OCI-LY1 (cell line): Measurements from ENCODE around the gene SCPEP1.

Experiments
- H2AFZ ChIP-seq: fragments of 200-600 bp; sonication (generic), shearing (Covaris generic); 2 replicates; pipeline ENCODE4 v1.6.0; 2014; ENCODE audit warnings: antibody characterized with exemption, mild to moderate bottlenecking, low read length
- H3F3A ChIP-seq: fragments of 200-600 bp; sonication (generic), shearing (Covaris generic); 2 replicates; pipeline ENCODE4 v1.6.0; 2014; ENCODE audit warnings: mild to moderate bottlenecking, antibody characterized with exemption, low read length, moderate library complexity; ENCODE audit not compliant: insufficient read depth
- H3K27ac ChIP-seq: fragments of 200-600 bp; sonication (generic); 2 replicates; pipeline ENCODE4 v1.5.1; 2014; ENCODE audit warnings: low read length, mixed run types, mild to moderate bottlenecking, low read depth; ENCODE audit not compliant: poor library complexity, severe bottlenecking
- H3K27me3 ChIP-seq: fragments of 200-600 bp; sonication (generic); 2 replicates; pipeline ENCODE4 v1.6.0; 2014; ENCODE audit warnings: antibody characterized with exemption, mild to moderate bottlenecking, low read length, moderate library complexity; ENCODE audit not compliant: insufficient read depth
- H3K36me3 ChIP-seq: fragments of 200-600 bp; sonication (generic); 2 replicates; pipeline ENCODE4 v1.6.1; 2014; ENCODE audit warnings: mild to moderate bottlenecking, antibody characterized with exemption, low read length, moderate library complexity, mixed read lengths; ENCODE audit not compliant: insufficient read depth
- H3K4me1 ChIP-seq: fragments of 200-600 bp; sonication (generic); 2 replicates; pipeline ENCODE4 v1.5.1; 2014; ENCODE audit warnings: mild to moderate bottlenecking, low read length, moderate library complexity; ENCODE audit not compliant: insufficient read depth, severe bottlenecking
- H3K4me2 ChIP-seq: fragments of 200-600 bp; sonication (generic), shearing (Covaris generic); 2 replicates; pipeline ENCODE4 v1.6.1; 2014; ENCODE audit warnings: low read length
- H3K4me3 ChIP-seq: fragments of 200-600 bp; sonication (generic); 2 replicates; pipeline ENCODE4 v1.5.1; 2014; ENCODE audit warnings: low read length, low read depth, mild to moderate bottlenecking, mixed read lengths; ENCODE audit not compliant: poor library complexity, severe bottlenecking
- H3K79me2 ChIP-seq: fragments of 200-600 bp; shearing (Covaris generic); 2 replicates; pipeline ENCODE4 v1.6.1; 2016; ENCODE audit warnings: mixed run types, low read length, mixed read lengths; ENCODE audit not compliant: insufficient read depth
- H3K9ac ChIP-seq: fragments of 200-600 bp; sonication (generic), shearing (Covaris generic); 2 replicates; pipeline ENCODE4 v1.6.1; 2014; ENCODE audit warnings: mild to moderate bottlenecking, low read length, mixed read lengths
- H3K9me2 ChIP-seq: fragments of 200-600 bp; sonication (generic), shearing (Covaris generic); 2 replicates; pipeline ENCODE4 v1.6.1; 2014; ENCODE audit warnings: low read depth, mild to moderate bottlenecking, low read length, mixed read lengths
- H3K9me3 ChIP-seq: fragments of 200-600 bp; shearing (Covaris generic); 2 replicates; pipeline ENCODE4 v1.6.1; 2014; ENCODE audit warnings: low read length, mixed read lengths
- H4K20me1 ChIP-seq: fragments of 200-600 bp; sonication (generic), shearing (Covaris generic); 2 replicates; pipeline ENCODE4 v1.6.0; 2016; ENCODE audit warnings: mild to moderate bottlenecking, low read length; ENCODE audit not compliant: insufficient read depth
- EZH2 ChIP-seq: fragments of 200-600 bp; sonication (generic), shearing (Covaris generic); IDR thresholded peaks from 2 replicates; pipeline ENCODE4 v1.8.0; 2017; ENCODE audit warnings: borderline replicate concordance, mixed run types, mild to moderate bottlenecking, antibody characterized with exemption, low read length, moderate library complexity, mixed read lengths
- TF ChIP-seq, protein P1 (sequence below): fragments of 200-600 bp; sonication (generic), shearing (Covaris generic); IDR thresholded peaks from 2 replicates; pipeline ENCODE4 v1.5.1; 2017; ENCODE audit warnings: mild to moderate bottlenecking, antibody characterized with exemption, low read length, moderate library complexity, mixed read lengths

SCPEP1 gene

GRCh38 chr17:57008958-57009357, 31.0 kb downstream of the SCPEP1 start:
- Histone ChIP-seq H4K20me1 (no peaks in the 10 kb centered on the region), H3K27me3 (no peaks in the 10 kb centered on the region; the same call in 1 of the 2 replicates), H3K4me3 (no peak overlapping the region), H3K4me1 (peaks cover 18% of the 10 kb centered on the region), H2AFZ (no peak overlapping the region), H3K27ac (no peak overlapping the region), H3F3A (no peaks in the 10 kb centered on the region), H3K9me3 (no peaks in the 10 kb centered on the region), H3K9me2 (no peaks in the 10 kb centered on the region), H3K36me3 (0 out of 2 replicates have a peak, but pooled peaks cover 6% of the 10 kb centered on the region), H3K4me2 (no peak overlapping the region), H3K9ac (no peak overlapping the region), H3K79me2 (no peaks in the 10 kb centered on the region)
- TF ChIP-seq, protein P1, sequence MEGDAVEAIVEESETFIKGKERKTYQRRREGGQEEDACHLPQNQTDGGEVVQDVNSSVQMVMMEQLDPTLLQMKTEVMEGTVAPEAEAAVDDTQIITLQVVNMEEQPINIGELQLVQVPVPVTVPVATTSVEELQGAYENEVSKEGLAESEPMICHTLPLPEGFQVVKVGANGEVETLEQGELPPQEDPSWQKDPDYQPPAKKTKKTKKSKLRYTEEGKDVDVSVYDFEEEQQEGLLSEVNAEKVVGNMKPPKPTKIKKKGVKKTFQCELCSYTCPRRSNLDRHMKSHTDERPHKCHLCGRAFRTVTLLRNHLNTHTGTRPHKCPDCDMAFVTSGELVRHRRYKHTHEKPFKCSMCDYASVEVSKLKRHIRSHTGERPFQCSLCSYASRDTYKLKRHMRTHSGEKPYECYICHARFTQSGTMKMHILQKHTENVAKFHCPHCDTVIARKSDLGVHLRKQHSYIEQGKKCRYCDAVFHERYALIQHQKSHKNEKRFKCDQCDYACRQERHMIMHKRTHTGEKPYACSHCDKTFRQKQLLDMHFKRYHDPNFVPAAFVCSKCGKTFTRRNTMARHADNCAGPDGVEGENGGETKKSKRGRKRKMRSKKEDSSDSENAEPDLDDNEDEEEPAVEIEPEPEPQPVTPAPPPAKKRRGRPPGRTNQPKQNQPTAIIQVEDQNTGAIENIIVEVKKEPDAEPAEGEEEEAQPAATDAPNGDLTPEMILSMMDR, result no peak
- TF ChIP-seq EZH2, result no peak

DNA sequence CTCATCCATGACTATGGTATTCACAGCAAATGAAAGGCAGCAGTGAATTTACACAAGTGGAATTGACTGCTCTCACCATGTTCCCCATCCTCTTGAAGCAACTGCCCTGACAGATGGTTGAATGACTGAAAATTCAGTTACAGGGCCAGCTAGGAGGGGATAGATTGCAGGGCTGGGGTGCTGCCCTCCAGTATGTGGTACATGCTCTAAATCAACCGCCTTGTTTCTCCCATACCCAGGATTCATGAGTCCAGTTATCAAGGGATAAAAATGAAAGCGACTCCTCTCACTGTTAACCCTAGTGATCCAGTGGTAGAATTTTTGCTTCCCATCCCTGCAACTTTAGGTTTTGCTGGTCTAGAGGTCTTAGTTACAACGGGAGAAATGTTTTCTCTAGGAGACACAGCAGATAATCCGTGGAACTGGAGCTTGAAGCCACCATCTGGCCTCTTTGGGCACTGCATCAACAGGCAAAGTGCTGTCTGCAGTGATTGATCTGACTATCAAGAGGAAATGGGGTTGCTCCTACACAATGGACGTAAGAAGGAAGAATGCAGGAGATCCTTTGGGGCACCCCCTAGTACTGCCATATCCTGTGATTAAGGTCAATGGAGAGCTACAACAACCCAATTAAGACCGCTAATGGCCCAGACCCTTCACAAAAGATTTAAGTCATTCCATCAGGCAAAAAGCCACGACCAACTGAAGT, 32.0 kb downstream of the SCPEP1 start:
- no peak overlapping the region; the same call in 1 of the 2 replicates for H3K4me2 ChIP-seq
- no peak overlapping the region for H3K9ac ChIP-seq
- no peaks in the 10 kb centered on the region for H3K79me2 ChIP-seq
- no peak overlapping the region for H3K27ac ChIP-seq
- H3K36me3 ChIP-seq, result 0 out of 2 replicates have a peak, but pooled peaks cover 6% of the 10 kb centered on the region
- H3K9me2 ChIP-seq, result no peaks in the 10 kb centered on the region
- H3K27me3 ChIP-seq, result no peaks in the 10 kb centered on the region; the same call in 1 of the 2 replicates
- H3K9me3 ChIP-seq, result no peaks in the 10 kb centered on the region
- H3K4me1 ChIP-seq, result peaks cover 9% of the 10 kb centered on the region
- H3K4me3 ChIP-seq, result no peak overlapping the region
- no peak overlapping the region for H2AFZ ChIP-seq
- H3F3A ChIP-seq, result no peaks in the 10 kb centered on the region
- no peaks in the 10 kb centered on the region for H4K20me1 ChIP-seq
- TF ChIP-seq, protein P1, result peak; percentile 82
- no peak for TF ChIP-seq EZH2

GRCh38 chr17:57010487-57010886, 32.6 kb downstream of the SCPEP1 start:
- H3K4me2 ChIP-seq, result no peak overlapping the region; the same call in 1 of the 2 replicates
- H3K27ac ChIP-seq, result no peak overlapping the region
- no peaks in the 10 kb centered on the region for H3K9me3 ChIP-seq
- no peak overlapping the region for H3K9ac ChIP-seq
- H4K20me1 ChIP-seq, result no peaks in the 10 kb centered on the region
- peaks cover 3% of the 10 kb centered on the region for H3K4me1 ChIP-seq
- no peaks in the 10 kb centered on the region for H3K9me2 ChIP-seq
- H3K79me2 ChIP-seq, result no peaks in the 10 kb centered on the region
- H2AFZ ChIP-seq, result no peak overlapping the region
- H3K4me3 ChIP-seq, result no peak overlapping the region
- H3K36me3 ChIP-seq, result 0 out of 2 replicates have a peak, but pooled peaks cover 6% of the 10 kb centered on the region
- TF ChIP-seq, protein P1, result no peak
- TF ChIP-seq EZH2, result no peak
- H3K27me3 ChIP-seq, result no peaks in the 10 kb centered on the region; the same call in 1 of the 2 replicates
- H3F3A ChIP-seq, result no peaks in the 10 kb centered on the region
